Heart left ventricle (tissue), 16 donors: ENCODE measurements around the gene C11orf65. TPM values are rescaled to one million over a fixed set of nuclear protein-coding genes. Genes with fewer than 3 reads are reported as not detected.

Experiments used
- ATAC-seq, 4 donors: fragments of 200-7000 bp; cut with Tn5 transposase; one replicate each; pipeline ENCODE4 v1.9.1; 2020 to 2022; ENCODE audit warnings: moderate library complexity in 4 of 4, mild to moderate bottlenecking in 3 of 4, moderate number of reproducible peaks in 1 of 4
- DNase-seq, 5 donors: peaks; one replicate each; pipeline ENCODE4 v3.0.0-alpha.2; 2020
- H3K27ac ChIP-seq, 12 donors: fragments of 200-600 bp; sonication (generic) in 4 of 12; one replicate each; pipeline versions ENCODE4 v1.5.0 to v1.8.0; 2016 to 2022; ENCODE audit warnings: mild to moderate bottlenecking in 2 of 12
- H3K27me3 ChIP-seq, 9 donors: fragments of 200-600 bp; sonication (generic) in 2 of 9; one replicate each; pipeline versions ENCODE4 v1.5.1 to v1.8.0; 2016 to 2022; ENCODE audit warnings: mild to moderate bottlenecking in 3 of 9
- H3K36me3 ChIP-seq, 9 donors: fragments of 200-600 bp; sonication (generic) in 2 of 9; one replicate each; pipeline versions ENCODE4 v1.5.0 to v1.8.0; 2018 to 2022; ENCODE audit warnings: mild to moderate bottlenecking in 2 of 9
- H3K4me1 ChIP-seq, 12 donors: fragments of 200-600 bp; sonication (generic) in 4 of 12; one replicate each; pipeline versions ENCODE4 v1.5.0 to v1.8.0; 2016 to 2022; ENCODE audit warnings: mild to moderate bottlenecking in 3 of 12
- H3K4me3 ChIP-seq, 12 donors: fragments of 200-600 bp; sonication (generic) in 4 of 12; one replicate each; pipeline versions ENCODE4 v1.5.0 to v1.8.0; 2017 to 2022; ENCODE audit warnings: mild to moderate bottlenecking in 9 of 12, moderate library complexity in 4 of 12
- H3K9me3 ChIP-seq, 12 donors: fragments of 200-600 bp; sonication (generic) in 4 of 12; one replicate each; pipeline versions ENCODE4 v1.5.0 to v1.8.0; 2016 to 2022; ENCODE audit warnings: mild to moderate bottlenecking in 1 of 12
- CTCF ChIP-seq, 12 donors: fragments of 200-600 bp; sonication (generic) in 4 of 12; IDR thresholded peaks; one replicate each; pipeline versions ENCODE4 v1.5.0 to v1.8.0; 2018 to 2022; ENCODE audit warnings: antibody characterized with exemption in 12 of 12, mild to moderate bottlenecking in 5 of 12
- POLR2A ChIP-seq, 2 donors: fragments of 450-650 bp; IDR thresholded peaks; one replicate each; pipeline ENCODE4 v1.6.1; 2017; ENCODE audit warnings: antibody characterized with exemption in 2 of 2, mild to moderate bottlenecking in 2 of 2, moderate library complexity in 2 of 2
- WGBS, 4 donors: extraction: QIAGEN DNeasy Blood & Tissue Kit in 2 of 4; methylation state at CpG; one replicate each; pipeline versions ENCODE4 v1.1.5 to v1.1.7; 2013 to 2018; 5-methylcytosine and 5-hydroxymethylcytosine counted together
- intact Hi-C, 10 donors: fragments of 100-400 bp; cut with DNase I; formaldehyde crosslinking; loops; one replicate each; pipeline versions ENCODE4 v1.11.1 to v1.14.2; 2022
- polyA plus RNA-seq, 2 donors: library from polyadenylated mRNA; stranded (reverse); fragments of 200-250 nt; gene quantifications; one replicate each; pipeline ENCODE4 v1.2.3, GENCODE V29; 2013
- total RNA-seq, 9 donors: library from RNA; depleted of rRNA in 2 of 9; stranded (reverse); fragments of >200 nt in 2 of 9; fragmentation: NEBNext Ultra II Directional in 3 of 9; extraction: Animal tissue kit (Norgen Biotek cat#: 25700) in 3 of 9; gene quantifications; one replicate each; pipeline versions ENCODE4 v1.1.0 to v1.2.4, GENCODE V29; 2016 to 2023
- donor health status: ischemic (EF 13 %, LVEDD 7.1; RV severe dilation, severe dysfunction).
- donor health status: healthy with polysubstance abuse.
- donor health status: DM: no; HTN: yes; CAD: no.
- donor health status: DM: no; HTN: no; CAD: no.
- donor health status: ischemic (EF 25% LVEDD 6.9; RV normal size, moderate dysfunction).
- donor health status: ischemic (EF 25% LVEDD 5.7; RV mildly dilated, moderate dysfunction).
- donor health status: healthy.
- donor health status: DM: yes; HTN: yes; CAD: no.
- donor health status: ischemic (EF 35%, LVEDD 5.7; RV mildly dilated, moderate dysfunction).
- donor health status: nonischemic (EF 11% LVEDD 7.7; RV severe dilation, severe dysfunction).
- donor health status: DM: yes; HTN: yes; CAD: no.
- donor health status: PGD.
- donor health status: ischemic (EF 29% LVEDD 5.4; RV normal size, mild dysfunction).
- donor health status: nonischemic (EF 23%, LVEDD 6.1; RV moderate dilation, normal function).

C11orf65 gene
- total and polyA plus RNA-seq, 11 donors = 0.14 to 1.9 (median 0.76) TPM; not detected in 3

DNA sequence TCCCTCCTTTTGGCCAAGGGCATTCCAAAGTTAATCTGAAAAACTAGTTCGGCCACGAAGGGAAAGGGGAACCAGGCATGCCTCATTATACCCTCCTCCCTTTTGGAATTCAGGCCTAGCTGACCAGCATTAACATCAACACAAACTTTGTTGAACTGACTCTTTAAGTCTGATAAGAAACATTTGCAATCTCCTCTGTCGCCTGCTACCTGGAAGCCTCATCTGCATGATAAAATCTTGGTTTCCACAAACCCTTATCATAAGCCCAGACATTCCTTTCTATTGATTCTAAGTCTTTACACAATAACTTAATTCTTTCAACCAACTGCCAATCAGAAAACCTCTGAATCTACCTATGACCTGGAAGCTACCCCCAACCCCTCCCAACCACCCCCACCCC, 19.5 kb upstream of the C11orf65 start:
- 95 to 99% (median 97%) methylated on average over 3 of the region's 3 CpGs for WGBS, 4 donors
- Histone ChIP-seq H3K9me3 (no peaks in the 10 kb centered on the region), H3K4me3 (no peak overlapping the region), H3K4me1 (no peaks in the 10 kb centered on the region), H3K27me3 (no peaks in the 10 kb centered on the region), H3K27ac (no peak overlapping the region), H3K36me3 (peaks cover 0 to 91% (median 71%) of the 10 kb centered on the region in 9 donors)
- ATAC-seq (no peak), DNase-seq (no peak)
- TF ChIP-seq CTCF (IDR thresholded peaks at IDR 0.05) = no peak
- TF ChIP-seq POLR2A (IDR thresholded peaks at IDR 0.05) = no peak
- intact Hi-C loops = no loop called here

DNA sequence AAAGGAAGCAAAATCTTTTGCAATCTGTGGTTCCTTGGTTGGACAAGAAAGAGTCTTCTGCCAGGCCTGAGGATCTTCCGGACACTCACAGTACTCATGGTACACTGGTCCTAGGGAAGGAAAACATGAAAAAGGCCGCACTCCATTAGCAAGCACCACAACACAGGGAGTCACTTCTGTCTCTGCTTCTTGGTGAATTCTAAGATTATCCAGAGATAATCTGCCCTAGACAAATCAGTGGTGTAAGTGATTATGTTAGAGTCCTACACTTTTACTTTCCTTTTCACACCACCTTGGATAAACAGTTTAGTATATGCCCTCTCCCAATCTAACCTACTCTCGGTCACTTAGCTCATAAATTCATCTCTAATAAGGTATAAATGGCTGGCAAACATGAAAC, 19.0 kb upstream of the C11orf65 start:
- DNase-seq (no peak), ATAC-seq (no peak)
- intact Hi-C loops = no loop called here
- no peak overlapping the region for H3K27ac ChIP-seq
- no peaks in the 10 kb centered on the region for H3K9me3 ChIP-seq
- H3K36me3 ChIP-seq = peaks cover 0 to 96% (median 76%) of the 10 kb centered on the region in 9 donors
- no peaks in the 10 kb centered on the region for H3K4me1 ChIP-seq
- no peaks in the 10 kb centered on the region for H3K27me3 ChIP-seq
- TF ChIP-seq POLR2A (IDR thresholded peaks at IDR 0.05) (no peak), CTCF (IDR thresholded peaks at IDR 0.05) (no peak)
- no peak overlapping the region for H3K4me3 ChIP-seq
- 99% methylated on average over 3 of the region's 3 CpGs for WGBS, 4 donors

DNA sequence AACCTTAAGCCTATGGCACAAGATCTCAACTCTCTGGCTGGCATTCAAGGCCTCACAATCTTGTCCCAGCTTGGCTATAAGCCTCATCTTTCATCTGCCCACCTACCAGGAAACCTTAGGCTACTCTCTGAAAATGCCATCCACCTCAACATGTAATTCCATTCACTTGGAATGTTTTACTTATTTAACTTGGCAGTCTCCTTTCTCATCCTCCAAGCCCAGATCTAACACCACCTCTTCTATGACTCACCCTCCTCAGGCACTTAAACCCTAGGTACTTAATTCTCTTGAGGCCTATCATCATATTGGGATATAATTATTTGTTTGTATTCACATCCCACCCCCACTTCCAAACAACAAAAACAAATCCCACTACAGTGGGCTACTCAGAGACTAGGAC, 15.8 kb upstream of the C11orf65 start:
- Histone ChIP-seq H3K36me3 (peaks cover 0 to 97% (median 81%) of the 10 kb centered on the region in 9 donors), H3K27me3 (no peaks in the 10 kb centered on the region), H3K4me3 (no peak overlapping the region), H3K9me3 (no peaks in the 10 kb centered on the region), H3K4me1 (no peaks in the 10 kb centered on the region), H3K27ac (no peak overlapping the region)
- intact Hi-C loops = no loop called here
- ATAC-seq (no peak), DNase-seq (no peak)
- no peak for TF ChIP-seq POLR2A (IDR thresholded peaks at IDR 0.05)
- no peak for TF ChIP-seq CTCF (IDR thresholded peaks at IDR 0.05)

DNA sequence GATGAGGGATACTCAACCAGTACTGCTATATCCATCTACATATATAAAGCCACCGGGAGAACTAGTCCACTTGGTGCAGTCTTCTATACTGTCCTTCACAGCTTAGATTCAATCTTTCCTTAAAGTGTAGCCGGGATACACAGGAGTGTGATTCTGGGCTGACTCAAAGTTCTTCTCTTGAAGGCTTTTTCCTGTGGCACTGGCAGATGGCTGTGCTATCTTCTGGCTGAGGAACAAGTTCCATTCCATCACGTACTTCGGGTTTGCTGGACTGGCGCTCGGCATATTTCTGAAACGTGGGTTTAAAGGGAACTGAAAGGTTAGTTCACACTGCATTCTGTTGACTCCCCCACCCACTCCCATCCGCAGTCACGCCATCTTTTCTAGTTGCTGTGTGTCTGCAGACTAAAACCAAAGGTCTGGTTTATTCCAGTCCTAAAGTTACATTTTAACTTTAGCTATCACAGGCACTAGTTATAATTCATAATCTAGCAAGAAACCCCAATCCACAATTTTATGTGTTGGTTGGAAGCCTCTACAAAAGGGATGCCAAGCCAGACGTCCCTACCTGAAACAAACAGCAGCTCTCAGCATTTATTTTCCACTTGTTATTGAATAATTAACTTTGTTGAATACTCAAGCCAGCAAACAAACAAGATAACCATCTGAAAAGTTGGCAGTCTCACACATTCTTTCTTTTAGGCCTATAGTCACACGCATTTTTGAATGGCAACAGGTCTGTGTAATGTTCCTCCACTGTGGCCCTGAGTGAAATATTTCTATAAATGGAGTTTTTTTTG, 7.5 kb upstream of the C11orf65 start:
- intact Hi-C loops = no loop called here
- no peak overlapping the region for H3K4me3 ChIP-seq
- peak overlapping the region in 9 of 12 donors; percentile 9 to 58 (median 46) for H3K27ac ChIP-seq
- H3K27me3 ChIP-seq = no peaks in the 10 kb centered on the region
- TF ChIP-seq CTCF (IDR thresholded peaks at IDR 0.05) (no peak), POLR2A (IDR thresholded peaks at IDR 0.05) (no peak)
- WGBS, 4 donors = 62 to 72% (median 67%) methylated on average over 11 of the region's 11 CpGs
- DNase-seq (peak in 1 of 5 donors; percentile 29), ATAC-seq (peak; percentile 29 to 85 (median 68))
- H3K9me3 ChIP-seq = no peaks in the 10 kb centered on the region
- peaks cover 0 to 64% (median 53%) of the 10 kb centered on the region in 9 donors for H3K36me3 ChIP-seq
- peaks cover 0 to 10% (median 0%) of the 10 kb centered on the region in 12 donors for H3K4me1 ChIP-seq
